DOHH2 (cell line): ENCODE results near the gene LINS1.

Experiments
- EZH2phosphoT487 ChIP-seq: fragments of 200-600 bp; sonication (generic); IDR thresholded peaks from 2 replicates; pipeline ENCODE4 v1.6.1; 2017; ENCODE audit warnings: borderline replicate concordance, mild to moderate bottlenecking, antibody characterized with exemption, low read length, moderate library complexity, mixed read lengths
- TF ChIP-seq, protein P1 (sequence below): fragments of 200-600 bp; sonication (generic); IDR thresholded peaks from one replicate; pipeline ENCODE4 v1.5.1; 2014; ENCODE audit warnings: antibody characterized with exemption, mild to moderate bottlenecking, low read depth, low read length; ENCODE audit not compliant: poor library complexity, severe bottlenecking

DNA sequence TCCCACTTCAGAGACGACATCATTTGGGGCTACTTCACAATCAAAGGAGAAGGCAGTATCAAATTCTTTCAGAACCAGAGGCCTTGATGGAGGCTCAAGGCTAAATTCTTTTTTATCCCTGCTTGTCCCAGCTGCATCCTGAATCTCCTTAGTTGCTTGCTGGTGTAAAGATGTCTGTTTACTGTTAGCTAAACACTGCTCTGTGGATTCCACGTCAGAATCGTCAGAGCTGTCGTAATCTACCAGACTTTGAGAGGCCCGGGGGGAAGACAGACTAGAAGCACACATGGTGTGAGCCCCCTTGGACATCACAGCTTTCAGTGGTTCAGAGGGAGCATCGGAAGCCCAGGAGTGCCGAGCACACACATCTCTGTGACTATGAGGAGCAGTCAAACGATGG, 32.6 kb downstream of the LINS1 start:
- TF ChIP-seq, protein P1, sequence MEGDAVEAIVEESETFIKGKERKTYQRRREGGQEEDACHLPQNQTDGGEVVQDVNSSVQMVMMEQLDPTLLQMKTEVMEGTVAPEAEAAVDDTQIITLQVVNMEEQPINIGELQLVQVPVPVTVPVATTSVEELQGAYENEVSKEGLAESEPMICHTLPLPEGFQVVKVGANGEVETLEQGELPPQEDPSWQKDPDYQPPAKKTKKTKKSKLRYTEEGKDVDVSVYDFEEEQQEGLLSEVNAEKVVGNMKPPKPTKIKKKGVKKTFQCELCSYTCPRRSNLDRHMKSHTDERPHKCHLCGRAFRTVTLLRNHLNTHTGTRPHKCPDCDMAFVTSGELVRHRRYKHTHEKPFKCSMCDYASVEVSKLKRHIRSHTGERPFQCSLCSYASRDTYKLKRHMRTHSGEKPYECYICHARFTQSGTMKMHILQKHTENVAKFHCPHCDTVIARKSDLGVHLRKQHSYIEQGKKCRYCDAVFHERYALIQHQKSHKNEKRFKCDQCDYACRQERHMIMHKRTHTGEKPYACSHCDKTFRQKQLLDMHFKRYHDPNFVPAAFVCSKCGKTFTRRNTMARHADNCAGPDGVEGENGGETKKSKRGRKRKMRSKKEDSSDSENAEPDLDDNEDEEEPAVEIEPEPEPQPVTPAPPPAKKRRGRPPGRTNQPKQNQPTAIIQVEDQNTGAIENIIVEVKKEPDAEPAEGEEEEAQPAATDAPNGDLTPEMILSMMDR: no peak
- TF ChIP-seq EZH2phosphoT487: no peak
